H1 (cell line): Measurements from ENCODE around the gene SRP14. TPM values are rescaled to one million over a fixed set of nuclear protein-coding genes. Genes with fewer than 3 reads are reported as not detected.

ENCODE experiments used
- RNF2 ChIP-seq: fragments of 200-900, 300-1000 bp; sonication (generic); IDR thresholded peaks from 2 replicates; pipeline ENCODE4 v1.7.1; 2016; ENCODE audit warnings: borderline replicate concordance, low read depth, mild to moderate bottlenecking, antibody characterized with exemption, low read length; ENCODE audit not compliant: poor library complexity, severe bottlenecking; ENCODE audit errors: missing control alignments
- polyA plus RNA-seq, 7 experiments: library from polyadenylated mRNA; depleted of rRNA in 3 of 7; stranded (reverse) in 5 of 7; unstranded in 2 of 7; fragments of >200 nt in 5 of 7; fragments of 200-250 nt in 2 of 7; gene quantifications; 1 replicate in 5 of 7; 2 replicates in 1 of 7; 4 replicates in 1 of 7; pipeline versions ENCODE4 v1.2.1 to v1.2.3, GENCODE V29; 2011 to 2013; ENCODE audit warnings: missing spikeins in 2 of 7, mixed read lengths in 2 of 7
- total RNA-seq: library from RNA; stranded (reverse); fragmentation: NEBNext Ultra II Directional; extraction: Animal tissue kit (Norgen Biotek cat#: 25700); gene quantifications from 2 replicates; pipeline ENCODE4 v1.2.1, GENCODE V29; 2021

Gene SRP14
- total and polyA plus RNA-seq, 2 of the 8 experiments (the other 6 are each of a cell fraction or from before 2014, with no cell fraction given) = 186 to 223 TPM

GRCh38 chr15:39999538-40000200, 39.3 kb downstream of the SRP14 start (continued):
- no peak for TF ChIP-seq RNF2
